Karpas-422 (cell line): ENCODE measurements around the gene CHST14. TPM values are rescaled to one million over a fixed set of nuclear protein-coding genes. Genes with fewer than 3 reads are reported as not detected.

Source experiments
- DNase-seq: peaks from one replicate; pipeline ENCODE4 v3.0.0-alpha.2; 2015
- H2AFZ ChIP-seq: fragments of 200-600 bp; sonication (generic); 2 replicates; pipeline ENCODE4 v1.6.1; 2014; ENCODE audit warnings: antibody characterized with exemption, low read length, mixed read lengths
- H3K27ac ChIP-seq: fragments of 200-600 bp; sonication (generic); 2 replicates; pipeline ENCODE4 v1.5.1; 2014; ENCODE audit warnings: mild to moderate bottlenecking, low read length, moderate library complexity
- H3K27me3 ChIP-seq: fragments of 200-600 bp; sonication (generic); 2 replicates; pipeline ENCODE4 v1.6.1; 2014; ENCODE audit warnings: low read length, mixed read lengths
- H3K36me3 ChIP-seq: fragments of 200-600 bp; sonication (generic); 2 replicates; pipeline ENCODE4 v1.6.1; 2014; ENCODE audit warnings: low read length, mixed read lengths; ENCODE audit not compliant: insufficient read depth
- H3K4me1 ChIP-seq: fragments of 200-600 bp; sonication (generic); 2 replicates; pipeline ENCODE4 v1.6.1; 2014; ENCODE audit warnings: mild to moderate bottlenecking, low read length, mixed read lengths
- H3K4me2 ChIP-seq: fragments of 200-600 bp; sonication (generic); 2 replicates; pipeline ENCODE4 v1.6.1; 2014; ENCODE audit warnings: low read length, low read depth, mild to moderate bottlenecking; ENCODE audit not compliant: poor library complexity, severe bottlenecking
- H3K4me3 ChIP-seq: fragments of 200-600 bp; sonication (generic); 2 replicates; pipeline ENCODE4 v1.5.1; 2014; ENCODE audit warnings: mild to moderate bottlenecking, antibody characterized with exemption, low read length, mixed read lengths
- H3K79me2 ChIP-seq: fragments of 200-600 bp; sonication (generic); 2 replicates; pipeline ENCODE4 v1.6.1; 2014; ENCODE audit warnings: mild to moderate bottlenecking, low read length, mixed read lengths
- H3K9ac ChIP-seq: fragments of 200-600 bp; sonication (generic); 2 replicates; pipeline ENCODE4 v1.6.0; 2014; ENCODE audit warnings: low read length
- H3K9me2 ChIP-seq: fragments of 200-600 bp; sonication (generic), shearing (Covaris generic); replicated peaks from 2 replicates; pipeline ENCODE4 v1.6.0; 2014; ENCODE audit warnings: mild to moderate bottlenecking, low read length, moderate library complexity; ENCODE audit not compliant: insufficient read depth
- H3K9me3 ChIP-seq: fragments of 300-700, 200-600 bp; sonication (generic); 2 replicates; pipeline ENCODE4 v1.6.1; 2014; ENCODE audit warnings: low read length, mixed read lengths
- H4K20me1 ChIP-seq: fragments of 200-600 bp; sonication (generic); 2 replicates; pipeline ENCODE4 v1.6.1; 2014; ENCODE audit warnings: mild to moderate bottlenecking, antibody characterized with exemption, low read length, low read depth; ENCODE audit not compliant: insufficient read depth
- total RNA-seq: library from RNA; depleted of rRNA; stranded (reverse); fragments of >200 nt; shearing (Covaris generic); gene quantifications from 2 replicates; pipeline ENCODE4 v1.2.3, GENCODE V29; 2014; ENCODE audit warnings: low replicate concordance

CHST14 gene
- total RNA-seq, 1 experiment from 2014 or later: 11.6 TPM

DNA sequence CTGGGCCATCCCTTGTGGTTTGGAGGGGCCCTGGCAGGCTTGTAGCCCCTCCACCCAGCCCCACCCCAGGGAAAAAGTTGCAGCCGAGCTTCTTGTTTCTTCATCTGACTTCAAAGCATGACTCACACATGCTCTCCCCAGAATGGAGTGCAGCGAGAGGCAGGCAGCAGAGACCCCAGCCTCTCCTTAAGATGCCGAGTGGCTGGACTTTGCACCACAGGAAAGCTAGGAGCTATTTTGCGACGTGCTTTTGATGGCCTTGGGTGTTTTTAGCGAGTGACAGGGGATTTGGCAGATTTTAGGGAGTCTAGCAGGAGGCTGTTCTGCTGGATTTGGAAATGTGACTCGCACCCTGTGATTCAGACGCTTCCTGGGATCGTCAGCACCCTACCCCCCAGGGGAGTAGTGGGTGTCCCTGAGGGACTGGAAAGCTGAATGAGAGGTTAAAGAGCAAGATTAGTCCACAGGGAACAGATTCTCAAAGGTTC, 15.8 kb upstream of the CHST14 start:
- Histone ChIP-seq H3K36me3 (no peaks in the 10 kb centered on the region), H3K79me2 (peaks cover 78% of the 10 kb centered on the region), H2AFZ (no peak overlapping the region), H3K4me2 (no peak overlapping the region), H3K9me2 (no peaks in the 10 kb centered on the region), H4K20me1 (peaks cover 25% of the 10 kb centered on the region), H3K27ac (no peak overlapping the region), H3K9ac (no peak overlapping the region), H3K4me3 (no peak overlapping the region), H3K9me3 (no peaks in the 10 kb centered on the region), H3K27me3 (no peaks in the 10 kb centered on the region), H3K4me1 (peaks cover 28% of the 10 kb centered on the region)
- DNase-seq: no peak

DNA sequence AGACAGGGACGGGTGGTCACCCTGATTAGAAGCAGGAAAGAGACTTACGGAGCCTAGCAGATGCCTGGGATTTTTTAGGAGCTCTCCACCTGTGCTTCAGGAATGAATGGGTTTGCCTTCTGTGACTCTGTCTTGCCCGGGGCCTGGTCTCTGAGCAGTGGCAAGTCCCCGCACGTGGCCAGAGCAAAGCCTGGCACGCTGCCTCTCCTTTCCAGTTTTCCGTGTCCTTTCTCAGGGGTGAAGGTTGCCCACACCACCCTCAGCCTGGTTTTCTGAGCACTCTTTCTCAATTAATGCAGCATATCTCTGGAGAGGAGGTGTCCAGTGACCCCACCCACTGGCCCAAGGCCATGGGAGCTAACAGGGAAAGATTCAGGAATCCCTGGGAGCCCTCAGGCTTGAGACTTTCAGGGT, 14.5 kb upstream of the CHST14 start:
- Histone ChIP-seq H3K27ac (no peak overlapping the region), H3K9me2 (no peaks in the 10 kb centered on the region), H3K4me2 (no peak overlapping the region), H3K4me1 (peaks cover 17% of the 10 kb centered on the region), H3K4me3 (no peak overlapping the region), H3K79me2 (peaks cover 73% of the 10 kb centered on the region), H3K27me3 (no peaks in the 10 kb centered on the region), H3K9me3 (no peaks in the 10 kb centered on the region), H3K36me3 (no peaks in the 10 kb centered on the region), H4K20me1 (peaks cover 16% of the 10 kb centered on the region; the same call in 1 of the 2 replicates), H3K9ac (no peak overlapping the region), H2AFZ (no peak overlapping the region)
- no peak for DNase-seq

DNA sequence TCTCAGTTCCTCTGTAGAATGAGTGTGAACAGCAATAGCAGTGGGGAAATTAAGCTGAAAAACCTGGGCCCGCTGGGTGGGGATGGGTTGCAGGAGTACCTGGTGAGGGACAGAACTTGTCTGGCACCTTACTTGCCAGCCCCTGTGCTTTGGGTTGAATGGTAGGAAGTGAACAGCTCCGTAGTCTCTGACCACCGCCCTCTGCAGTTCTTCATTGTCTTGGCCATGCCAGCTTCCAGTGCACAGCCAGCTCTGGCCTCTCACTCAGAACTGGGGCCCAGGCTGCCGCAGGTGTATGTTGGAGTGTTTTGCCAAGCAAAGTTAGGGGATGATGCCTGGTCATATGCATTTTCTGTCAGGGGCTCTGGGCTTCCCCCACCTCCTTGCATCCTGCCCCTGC, 14.0 kb upstream of the CHST14 start:
- Histone ChIP-seq H3K27me3 (no peaks in the 10 kb centered on the region), H3K36me3 (no peaks in the 10 kb centered on the region), H3K4me1 (peaks cover 13% of the 10 kb centered on the region), H3K27ac (no peak overlapping the region), H4K20me1 (peaks cover 11% of the 10 kb centered on the region; the same call in 1 of the 2 replicates), H3K4me3 (no peak overlapping the region), H2AFZ (no peak overlapping the region), H3K9me2 (no peaks in the 10 kb centered on the region), H3K9ac (no peak overlapping the region), H3K4me2 (no peak overlapping the region), H3K9me3 (no peaks in the 10 kb centered on the region), H3K79me2 (peaks cover 68% of the 10 kb centered on the region)
- DNase-seq: no peak

DNA sequence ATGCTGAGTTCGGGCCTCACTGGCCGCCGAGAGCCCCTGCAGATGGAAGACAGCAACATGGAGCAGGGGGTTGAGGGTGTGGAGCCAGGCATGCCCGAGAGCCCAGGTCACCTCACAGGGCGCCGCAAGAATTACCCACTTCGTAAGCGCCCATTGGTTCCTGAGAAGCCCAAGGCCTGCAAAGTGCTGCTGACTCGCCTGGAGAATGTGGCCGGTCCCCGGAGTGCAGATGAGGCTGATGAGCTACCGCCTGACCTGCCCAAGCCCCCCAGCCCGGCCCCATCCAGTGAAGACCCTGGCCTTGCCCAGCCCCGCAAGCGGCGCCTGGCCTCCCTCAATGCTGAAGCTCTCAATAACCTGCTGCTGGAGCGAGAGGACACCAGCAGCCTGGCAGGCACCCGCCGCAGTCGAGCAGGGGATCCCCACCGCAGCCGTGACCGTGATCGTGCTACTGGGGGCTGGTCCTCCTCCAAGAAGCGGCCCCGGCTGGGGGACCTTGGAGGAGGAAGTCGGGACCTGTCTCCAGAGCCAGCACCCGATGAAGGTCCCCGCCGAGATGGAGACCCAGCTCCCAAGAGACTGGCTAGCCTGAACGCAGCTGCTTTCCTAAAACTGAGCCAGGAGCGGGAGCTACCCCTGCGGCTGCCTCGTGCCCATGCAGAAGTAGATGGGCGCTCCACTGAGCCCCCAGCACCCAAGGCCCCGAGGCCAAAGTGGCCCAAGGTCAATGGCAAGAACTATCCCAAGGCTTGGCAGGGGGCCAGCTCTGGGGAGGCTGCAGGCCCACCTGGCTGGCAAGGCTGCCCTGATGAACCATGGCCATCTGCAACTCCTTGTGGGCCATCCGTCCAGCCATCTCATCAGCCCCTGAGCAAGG, 12.1 kb upstream of the CHST14 start:
- Histone ChIP-seq H3K4me3 (no peak overlapping the region), H3K4me2 (no peak overlapping the region), H3K36me3 (no peaks in the 10 kb centered on the region), H3K9me3 (no peaks in the 10 kb centered on the region), H3K27me3 (no peaks in the 10 kb centered on the region), H3K9me2 (no peaks in the 10 kb centered on the region), H2AFZ (no peak overlapping the region), H4K20me1 (peaks cover 6% of the 10 kb centered on the region; the same call in 1 of the 2 replicates), H3K9ac (no peak overlapping the region), H3K79me2 (peaks cover 49% of the 10 kb centered on the region), H3K27ac (no peak overlapping the region), H3K4me1 (no peaks in the 10 kb centered on the region)
- DNase-seq: no peak

DNA sequence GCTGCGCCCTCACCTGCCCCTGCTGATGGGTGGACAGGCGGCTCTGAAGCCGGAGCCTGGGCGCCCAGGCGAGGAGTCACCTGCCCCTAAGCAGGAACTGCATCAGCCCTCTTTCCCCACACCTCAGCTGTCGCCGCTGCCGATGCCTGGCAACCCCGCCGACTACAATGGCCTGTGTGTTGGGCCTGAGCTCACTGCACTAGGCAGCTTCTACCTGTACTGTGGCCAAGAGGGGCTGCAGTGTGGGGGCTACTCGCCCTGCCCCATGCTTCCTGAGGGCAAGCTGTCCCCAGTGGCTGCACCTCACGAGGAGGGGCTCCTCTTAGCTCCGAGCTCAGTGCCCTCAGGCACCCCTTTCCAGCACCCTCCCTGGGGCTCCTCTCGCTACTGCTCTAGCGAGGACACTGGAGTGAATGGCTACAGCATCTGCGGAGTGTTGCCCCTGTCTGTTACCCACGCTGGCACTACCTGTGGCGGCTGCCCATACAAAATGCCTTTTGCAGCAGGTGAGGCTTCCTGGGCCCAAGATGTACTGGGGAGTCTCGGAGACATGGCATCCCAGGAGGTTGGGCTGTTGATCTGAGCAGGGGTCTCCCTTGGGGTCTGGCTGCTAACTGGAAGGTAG, 11.3 kb upstream of the CHST14 start:
- Histone ChIP-seq H3K4me2 (no peak overlapping the region), H3K4me3 (no peak overlapping the region), H3K27me3 (no peaks in the 10 kb centered on the region), H3K79me2 (peaks cover 41% of the 10 kb centered on the region), H3K9ac (no peak overlapping the region), H3K4me1 (no peaks in the 10 kb centered on the region), H3K27ac (no peak overlapping the region), H2AFZ (no peak overlapping the region), H3K9me3 (no peaks in the 10 kb centered on the region), H4K20me1 (peaks cover 6% of the 10 kb centered on the region; the same call in 1 of the 2 replicates), H3K36me3 (no peaks in the 10 kb centered on the region), H3K9me2 (no peaks in the 10 kb centered on the region)
- DNase-seq: no peak

DNA sequence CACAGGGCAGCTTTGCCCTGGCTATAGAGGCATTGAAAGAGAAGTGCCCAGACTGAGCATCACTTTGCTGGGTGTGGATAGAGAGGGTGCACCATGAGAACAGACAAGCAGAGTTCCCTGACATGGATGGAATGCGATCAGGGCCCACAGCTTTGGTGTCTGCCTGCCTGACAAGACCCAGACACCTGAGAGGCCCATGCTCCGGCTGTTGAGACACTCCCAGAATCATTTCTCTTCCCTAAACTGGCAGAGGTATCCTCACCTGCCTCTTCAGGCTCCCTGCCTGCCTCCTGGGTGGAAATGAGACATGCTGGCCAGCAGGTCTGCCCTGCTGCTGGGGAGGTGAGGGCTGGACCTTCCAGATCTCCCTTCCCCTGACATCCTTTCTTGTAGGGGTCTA, 10.4 kb upstream of the CHST14 start:
- Histone ChIP-seq H3K4me2 (no peak overlapping the region), H3K36me3 (no peaks in the 10 kb centered on the region), H4K20me1 (0 out of 2 replicates have a peak, but pooled peaks cover 4% of the 10 kb centered on the region), H3K27me3 (no peaks in the 10 kb centered on the region), H3K9me3 (no peaks in the 10 kb centered on the region), H3K79me2 (peaks cover 32% of the 10 kb centered on the region), H3K27ac (no peak overlapping the region), H3K4me3 (no peak overlapping the region), H3K9ac (no peak overlapping the region), H3K4me1 (no peaks in the 10 kb centered on the region), H2AFZ (no peak overlapping the region), H3K9me2 (no peaks in the 10 kb centered on the region)
- DNase-seq: no peak

DNA sequence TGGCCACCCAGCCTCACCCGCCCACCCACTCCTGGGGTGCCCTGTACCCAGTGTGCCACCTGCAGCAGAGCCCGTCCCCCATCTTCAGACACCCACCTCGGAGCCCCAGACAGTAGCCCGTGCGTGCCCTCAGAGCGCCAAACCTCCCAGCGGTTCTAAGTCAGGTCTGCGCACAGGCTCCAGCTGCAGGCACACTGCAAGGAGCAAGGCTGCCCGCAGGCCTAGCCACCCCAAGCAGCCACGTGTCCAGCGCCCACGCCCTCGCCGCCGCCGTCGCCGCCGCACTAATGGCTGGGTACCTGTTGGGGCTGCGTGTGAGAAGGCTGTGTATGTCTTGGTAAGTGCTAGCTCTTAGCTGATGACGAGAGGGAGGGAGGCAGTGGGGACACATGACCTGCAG, 8.8 kb upstream of the CHST14 start:
- Histone ChIP-seq H4K20me1 (no peaks in the 10 kb centered on the region), H2AFZ (no peak overlapping the region), H3K27ac (no peak overlapping the region), H3K4me2 (no peak overlapping the region), H3K9ac (no peak overlapping the region), H3K27me3 (no peaks in the 10 kb centered on the region), H3K9me2 (no peaks in the 10 kb centered on the region), H3K4me1 (no peaks in the 10 kb centered on the region), H3K4me3 (no peak overlapping the region), H3K9me3 (no peaks in the 10 kb centered on the region), H3K36me3 (no peaks in the 10 kb centered on the region), H3K79me2 (peaks cover 17% of the 10 kb centered on the region; the same call in 1 of the 2 replicates)
- DNase-seq: no peak

DNA sequence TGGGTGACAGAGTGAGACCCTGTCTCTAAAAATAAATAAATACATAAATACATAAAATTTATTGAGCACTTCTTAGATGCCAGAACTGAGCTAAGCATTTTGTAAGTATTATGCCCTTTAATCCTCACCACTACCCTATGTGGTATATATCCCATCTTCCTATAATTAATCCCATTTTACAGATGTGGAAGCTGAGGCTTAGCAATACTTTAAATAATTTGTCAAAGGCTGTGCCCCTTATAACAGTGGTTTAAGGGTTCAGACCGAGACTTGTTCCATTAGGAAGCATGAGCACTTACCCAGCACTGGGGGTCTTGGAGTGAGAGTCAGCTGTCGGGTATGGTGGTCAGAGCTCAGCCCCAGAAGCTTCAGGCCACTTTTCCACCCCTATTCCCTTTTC, 7.5 kb upstream of the CHST14 start:
- Histone ChIP-seq H3K4me1 (no peaks in the 10 kb centered on the region), H3K9me3 (no peaks in the 10 kb centered on the region), H3K27me3 (no peaks in the 10 kb centered on the region), H3K79me2 (peaks cover 7% of the 10 kb centered on the region; the same call in 1 of the 2 replicates), H3K9ac (no peak overlapping the region), H2AFZ (no peak overlapping the region), H4K20me1 (no peaks in the 10 kb centered on the region), H3K36me3 (no peaks in the 10 kb centered on the region), H3K4me2 (no peak overlapping the region), H3K27ac (no peak overlapping the region), H3K9me2 (no peaks in the 10 kb centered on the region), H3K4me3 (no peak overlapping the region)
- DNase-seq: no peak
